Transverse colon (tissue), 3 donors: ENCODE measurements around the gene ECHS1.

Source experiments
- POLR2A ChIP-seq: fragments of 450-650 bp; IDR thresholded peaks from one replicate; pipeline ENCODE4 v1.6.1; 2016; ENCODE audit warnings: antibody characterized with exemption, mild to moderate bottlenecking, moderate library complexity
- TF ChIP-seq, protein P1 (sequence below), 5 experiments: fragments of 200-600 bp in 3 of 5; fragments of 450-650 bp in 2 of 5; sonication (generic) in 3 of 5; IDR thresholded peaks; 1 replicate in 2 of 5; 2 replicates in 3 of 5; pipeline ENCODE4 v1.5.1; 2016 to 2017; ENCODE audit warnings: antibody characterized with exemption in 5 of 5, inconsistent platforms in 3 of 5, mild to moderate bottlenecking in 2 of 5, moderate library complexity in 1 of 5

GRCh38 chr10:133393401-133394063, 20.4 kb upstream of the ECHS1 start:
- TF ChIP-seq, protein P1, sequence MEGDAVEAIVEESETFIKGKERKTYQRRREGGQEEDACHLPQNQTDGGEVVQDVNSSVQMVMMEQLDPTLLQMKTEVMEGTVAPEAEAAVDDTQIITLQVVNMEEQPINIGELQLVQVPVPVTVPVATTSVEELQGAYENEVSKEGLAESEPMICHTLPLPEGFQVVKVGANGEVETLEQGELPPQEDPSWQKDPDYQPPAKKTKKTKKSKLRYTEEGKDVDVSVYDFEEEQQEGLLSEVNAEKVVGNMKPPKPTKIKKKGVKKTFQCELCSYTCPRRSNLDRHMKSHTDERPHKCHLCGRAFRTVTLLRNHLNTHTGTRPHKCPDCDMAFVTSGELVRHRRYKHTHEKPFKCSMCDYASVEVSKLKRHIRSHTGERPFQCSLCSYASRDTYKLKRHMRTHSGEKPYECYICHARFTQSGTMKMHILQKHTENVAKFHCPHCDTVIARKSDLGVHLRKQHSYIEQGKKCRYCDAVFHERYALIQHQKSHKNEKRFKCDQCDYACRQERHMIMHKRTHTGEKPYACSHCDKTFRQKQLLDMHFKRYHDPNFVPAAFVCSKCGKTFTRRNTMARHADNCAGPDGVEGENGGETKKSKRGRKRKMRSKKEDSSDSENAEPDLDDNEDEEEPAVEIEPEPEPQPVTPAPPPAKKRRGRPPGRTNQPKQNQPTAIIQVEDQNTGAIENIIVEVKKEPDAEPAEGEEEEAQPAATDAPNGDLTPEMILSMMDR (IDR thresholded peaks at IDR 0.05) = no peak
- no peak for TF ChIP-seq POLR2A
